Fibroblast of lung (primary cell): ENCODE results near the gene MRPL45. TPM values are rescaled to one million over a fixed set of nuclear protein-coding genes. Genes with fewer than 3 reads are reported as not detected.

ENCODE experiments used
- DNase-seq, 2 donors: peaks; one replicate each; pipeline versions ENCODE4 v3.0.0 to v3.0.0-alpha.2; 2010; ENCODE audit warnings: low read depth in 2 of 2
- H2AFZ ChIP-seq: 2 replicates; pipeline ENCODE4 v1.5.1; 2012; ENCODE audit warnings: low read length, control low read depth, inconsistent platforms
- H3K27ac ChIP-seq: 2 replicates; pipeline ENCODE4 v1.5.1; 2011; ENCODE audit warnings: low read length, control low read depth; ENCODE audit not compliant: insufficient read depth
- H3K27me3 ChIP-seq: 2 replicates; pipeline ENCODE4 v1.5.1; 2011; ENCODE audit warnings: mild to moderate bottlenecking, low read length; ENCODE audit not compliant: control insufficient read depth, insufficient read depth
- H3K36me3 ChIP-seq: 2 replicates; pipeline ENCODE4 v1.5.1; 2011; ENCODE audit warnings: low read length; ENCODE audit not compliant: control insufficient read depth, insufficient read depth
- H3K4me1 ChIP-seq: 2 replicates; pipeline ENCODE4 v1.5.1; 2011; ENCODE audit warnings: low read length; ENCODE audit not compliant: control insufficient read depth, insufficient read depth; ENCODE audit errors: extremely low read depth
- H3K4me2 ChIP-seq: 2 replicates; pipeline ENCODE4 v1.5.1; 2011; ENCODE audit warnings: low read length, control low read depth; ENCODE audit not compliant: insufficient read depth; ENCODE audit errors: extremely low read depth
- H3K4me3 ChIP-seq, 4 experiments: fragments of 200-600 bp in 1 of 4; sonication (generic) in 1 of 4; replicated peaks in 1 of 4; 2 replicates each; pipeline ENCODE4 v1.5.1; 2011 to 2016; ENCODE audit warnings: low read length in 4 of 4, low read depth in 3 of 4, mild to moderate bottlenecking in 3 of 4, control low read depth in 2 of 4, inconsistent platforms in 1 of 4, mixed read lengths in 1 of 4; ENCODE audit not compliant: insufficient read depth in 1 of 4; ENCODE audit errors: control extremely low read depth in 1 of 4
- H3K79me2 ChIP-seq: 2 replicates; pipeline ENCODE4 v1.5.1; 2012; ENCODE audit warnings: mild to moderate bottlenecking, low read length, inconsistent platforms; ENCODE audit not compliant: control insufficient read depth, insufficient read depth
- H3K9ac ChIP-seq: 2 replicates; pipeline ENCODE4 v1.5.1; 2011; ENCODE audit warnings: mild to moderate bottlenecking, low read length, control low read depth; ENCODE audit not compliant: insufficient read depth
- H3K9me3 ChIP-seq: 2 replicates; pipeline ENCODE4 v1.5.1; 2012; ENCODE audit warnings: low read depth, low read length; ENCODE audit not compliant: control insufficient read depth, insufficient read depth
- H4K20me1 ChIP-seq: 2 replicates; pipeline ENCODE4 v1.5.1; 2011; ENCODE audit warnings: low read length; ENCODE audit not compliant: control insufficient read depth, insufficient read depth; ENCODE audit errors: extremely low read depth
- CTCF ChIP-seq, 2 donors: IDR thresholded peaks in 1 of 2; conservative IDR thresholded peaks in 1 of 2; 1 replicate in 1 of 2; 2 replicates in 1 of 2; pipeline ENCODE4 v1.5.1; 2011 to 2012; ENCODE audit warnings: low read length in 2 of 2, control low read depth in 1 of 2, inconsistent platforms in 1 of 2, low read depth in 1 of 2, mild to moderate bottlenecking in 1 of 2
- EZH2 ChIP-seq: IDR thresholded peaks from 2 replicates; pipeline ENCODE4 v1.5.1; 2012; ENCODE audit warnings: low read length, control low read depth, mild to moderate bottlenecking; ENCODE audit errors: missing control alignments
- polyA plus RNA-seq, 2 donors: library from polyadenylated mRNA; depleted of rRNA in 1 of 2; stranded (reverse) in 1 of 2; unstranded in 1 of 2; fragments of >200 nt; gene quantifications; 2 replicates each; pipeline ENCODE4 v1.2.1, GENCODE V29; 2011 to 2012; ENCODE audit warnings: missing spikeins in 1 of 2
- total RNA-seq: library from RNA; depleted of rRNA; stranded (reverse); fragments of >200 nt; gene quantifications from 2 replicates; pipeline ENCODE4 v1.2.1, GENCODE V29; 2014

The MRPL45 gene
- total and polyA plus RNA-seq, 2 donors (not counting 1 experiment from before 2014, with no cell fraction given) = 34.7 to 56.1 TPM

- Histone ChIP-seq H3K27ac (no peak overlapping the region), H3K9me3 (no peaks in the 10 kb centered on the region), H3K9ac (no peak overlapping the region), H3K27me3 (peaks cover 21% of the 10 kb centered on the region), H3K4me2 (no peak overlapping the region), H3K36me3 (no peaks in the 10 kb centered on the region), H3K4me3 (no peak overlapping the region), H4K20me1 (no peaks in the 10 kb centered on the region), H3K79me2 (no peaks in the 10 kb centered on the region), H3K4me1 (no peaks in the 10 kb centered on the region), H2AFZ (no peak overlapping the region)
- no peak for DNase-seq
- TF ChIP-seq EZH2 = no peak
- no peak for TF ChIP-seq CTCF (conservative IDR thresholded peaks at IDR 0.05 in 1 of 2, IDR thresholded peaks at IDR 0.05 in 1 of 2; ENCODE audit: low read depth in 1 of 2, low read length in 2 of 2)
Observed at GRCh38 chr17:38330941-38331411, 34.0 kb downstream of the MRPL45 start.

GRCh38 chr17:38332735-38333134 lies 35.8 kb downstream of the MRPL45 start:
- Histone ChIP-seq H3K4me3 (no peak overlapping the region), H3K9ac (no peak overlapping the region), H3K36me3 (no peaks in the 10 kb centered on the region), H3K27me3 (peaks cover 35% of the 10 kb centered on the region), H4K20me1 (no peaks in the 10 kb centered on the region), H3K4me2 (no peak overlapping the region), H2AFZ (no peak overlapping the region), H3K27ac (no peak overlapping the region), H3K79me2 (no peaks in the 10 kb centered on the region), H3K4me1 (no peaks in the 10 kb centered on the region), H3K9me3 (no peaks in the 10 kb centered on the region)
- DNase-seq = no peak
- no peak for TF ChIP-seq CTCF (conservative IDR thresholded peaks at IDR 0.05 in 1 of 2, IDR thresholded peaks at IDR 0.05 in 1 of 2; ENCODE audit: low read depth in 1 of 2, low read length in 2 of 2)
- TF ChIP-seq EZH2 = no peak

- H3K9ac ChIP-seq = no peak overlapping the region
- no peaks in the 10 kb centered on the region for H3K4me1 ChIP-seq
- H4K20me1 ChIP-seq = no peaks in the 10 kb centered on the region
- no peaks in the 10 kb centered on the region for H3K79me2 ChIP-seq
- no peak overlapping the region for H3K27ac ChIP-seq
- no peaks in the 10 kb centered on the region for H3K9me3 ChIP-seq
- H3K4me2 ChIP-seq = no peak overlapping the region
- no peak overlapping the region for H2AFZ ChIP-seq
- no peak overlapping the region for H3K4me3 ChIP-seq
- no peaks in the 10 kb centered on the region for H3K36me3 ChIP-seq
- peaks cover 37% of the 10 kb centered on the region for H3K27me3 ChIP-seq
- TF ChIP-seq CTCF (conservative IDR thresholded peaks at IDR 0.05 in 1 of 2, IDR thresholded peaks at IDR 0.05 in 1 of 2; ENCODE audit: low read depth in 1 of 2, low read length in 2 of 2) (peak; percentile 35 to 63), EZH2 (no peak)
- no peak for DNase-seq
Observed at GRCh38 chr17:38333635-38334295, 36.8 kb downstream of the MRPL45 start.
